ENCODE results near the gene SLC6A19.

DNA sequence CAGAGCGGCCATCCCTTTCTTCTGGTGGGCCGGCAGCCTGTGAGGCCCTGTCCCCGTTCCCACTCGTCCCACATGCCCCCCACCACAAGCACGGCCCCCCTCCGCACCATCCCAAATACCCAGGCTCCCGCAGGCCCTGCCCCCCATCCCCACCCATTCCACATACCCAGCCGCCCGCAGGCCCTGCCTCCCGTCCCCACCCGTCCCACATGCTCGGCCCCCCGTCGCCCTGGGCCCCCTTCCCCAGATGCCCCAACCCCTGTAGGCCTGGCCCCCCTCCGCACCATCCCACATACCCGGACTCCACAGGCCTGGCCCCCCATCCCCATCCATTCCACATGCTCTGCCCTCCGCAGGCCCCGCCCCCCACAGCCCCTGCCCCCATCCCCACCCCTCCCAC is 11.5 kb downstream of the SLC6A19 start:
- TF ChIP-seq CTCF (IDR thresholded peaks at IDR 0.05; ENCODE audit: low read depth, low read length, missing input control) (no peak), RAD21 (IDR thresholded peaks at IDR 0.05) (no peak), JUND (IDR thresholded peaks at IDR 0.05) (no peak), YY1 (IDR thresholded peaks at IDR 0.05) (no peak)
